DMS114 treated with DMSO at 0.1 percent for 48 hours (cell line): ENCODE data around the gene CC2D2A.

Source experiments
- DNase-seq: peaks from one replicate; lab custom pipeline; 2025; ENCODE audit not compliant: unreplicated experiment; lab: John Stamatoyannopoulos, UW

CC2D2A gene

GRCh38 chr4:15636818-15637217, 167.1 kb downstream of the CC2D2A start:
- no peak for DNase-seq

- no peak for DNase-seq
These were observed 168.7 kb downstream of the CC2D2A start for GRCh38 chr4:15638418-15638817.

GRCh38 chr4:15648600-15648999, 178.9 kb downstream of the CC2D2A start:
- DNase-seq, result no peak

- DNase-seq, result peak; percentile 22
These were observed 180.3 kb downstream of the CC2D2A start for GRCh38 chr4:15649914-15650545.
